GM19452 (cell line): ENCODE results near the gene RAB9A.
"Not testable (repeated sequence)": the region's sequence is repeated elsewhere in the genome, so short reads cannot be mapped to it uniquely, and the experiment has no call there.

Source experiments
- ATAC-seq: cut with Tn5 transposase; IDR thresholded peaks from one replicate; pipeline ENCODE4 v1.9.1; 2021; ENCODE audit not compliant: unreplicated experiment

RAB9A gene, protein sequence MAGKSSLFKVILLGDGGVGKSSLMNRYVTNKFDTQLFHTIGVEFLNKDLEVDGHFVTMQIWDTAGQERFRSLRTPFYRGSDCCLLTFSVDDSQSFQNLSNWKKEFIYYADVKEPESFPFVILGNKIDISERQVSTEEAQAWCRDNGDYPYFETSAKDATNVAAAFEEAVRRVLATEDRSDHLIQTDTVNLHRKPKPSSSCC

DNA sequence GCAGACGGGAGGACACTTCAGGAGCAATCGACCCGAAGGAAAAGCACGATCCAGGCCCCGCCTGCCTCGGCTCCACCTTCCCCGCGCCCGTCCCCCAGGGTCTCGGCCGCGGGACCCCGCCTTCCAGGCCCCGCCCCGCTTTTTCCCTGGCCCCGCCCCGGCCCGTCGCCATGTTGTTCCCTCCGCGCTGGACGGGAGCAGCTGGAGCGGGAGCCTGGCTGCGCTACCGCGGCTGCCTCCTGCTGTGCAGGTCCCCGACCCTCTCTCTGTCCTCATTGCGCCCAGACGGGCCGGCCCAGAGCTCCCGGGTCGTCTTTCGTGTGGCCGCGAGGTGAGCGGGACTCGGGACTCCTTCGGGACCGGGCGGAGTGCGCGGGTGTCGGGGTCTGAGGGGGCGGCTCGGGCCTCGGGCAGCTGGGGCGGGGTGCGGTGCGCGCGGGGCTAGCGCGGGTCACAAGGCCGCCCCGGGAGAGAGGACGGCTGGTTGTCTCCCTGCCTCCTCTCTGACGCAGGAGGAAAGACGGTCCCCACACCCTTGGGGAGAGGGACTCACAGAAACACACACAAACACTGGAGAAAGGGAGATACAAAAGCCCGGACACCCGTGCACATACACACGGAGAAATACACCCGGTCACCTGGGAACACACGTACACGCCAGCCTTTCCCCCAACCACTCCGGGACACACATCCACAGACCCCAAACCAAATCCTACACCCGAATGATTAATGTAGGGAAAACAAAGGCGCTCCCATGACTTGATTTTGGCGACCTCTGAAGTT is at the start of gene RAB9A:
TSS of gene RAB9A (plus strand) at position 171 of the 783 bp plus-strand sequence. CDS start 19,619 bp downstream, outside the sequence.
- peak; percentile 76 for ATAC-seq

DNA sequence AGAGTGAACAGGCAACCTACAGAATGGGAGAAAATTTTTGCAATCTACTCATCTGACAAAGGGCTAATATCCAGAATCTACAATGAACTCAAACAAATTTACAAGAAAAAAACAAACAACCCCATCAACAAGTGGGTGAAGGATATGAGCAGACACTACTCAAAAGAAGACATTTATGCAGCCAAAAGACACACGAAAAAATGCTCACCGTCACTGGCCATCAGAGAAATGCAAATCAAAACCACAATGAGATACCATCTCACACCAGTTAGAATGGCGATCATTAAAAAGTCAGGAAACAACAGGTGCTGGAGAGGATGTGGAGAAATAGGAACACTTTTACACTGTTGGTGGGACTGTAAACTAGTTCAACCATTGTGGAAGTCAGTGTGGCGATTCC is 47.2 kb upstream of the RAB9A start:
- not testable (repeated sequence) for ATAC-seq

GRCh38 chrX:13645464-13646153 is 43.3 kb upstream of the RAB9A start:
- no peak for ATAC-seq

GRCh38 chrX:13646154-13646549 is 42.8 kb upstream of the RAB9A start:
- no peak for ATAC-seq

DNA sequence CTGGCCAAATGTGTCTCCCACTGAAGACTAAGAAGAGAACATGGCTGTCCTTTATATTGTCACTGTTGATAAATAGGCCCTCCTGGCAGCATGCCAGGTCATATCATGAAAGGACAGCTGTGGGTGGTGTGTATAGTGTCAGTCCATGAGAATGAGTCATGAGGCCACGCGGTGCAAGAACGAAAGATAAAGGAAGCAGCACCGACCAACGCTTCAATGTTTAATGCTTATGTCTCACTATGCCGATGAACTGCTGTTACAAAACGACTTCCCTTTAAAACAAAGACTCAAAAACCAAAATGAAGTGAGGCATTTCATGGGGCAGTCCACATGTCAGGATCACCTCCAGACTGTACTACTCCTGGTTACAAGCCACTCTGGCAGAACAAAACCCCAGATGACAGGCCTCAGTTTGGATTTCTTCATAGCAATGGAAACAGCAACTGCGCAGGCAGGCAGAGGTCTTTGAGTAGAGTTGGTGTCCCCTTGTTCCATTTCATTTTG is 41.2 kb upstream of the RAB9A start:
- no peak for ATAC-seq

GRCh38 chrX:13648336-13648735 is 40.6 kb upstream of the RAB9A start:
- not testable (repeated sequence) for ATAC-seq

- no peak for ATAC-seq
These were observed 39.1 kb upstream of the RAB9A start for GRCh38 chrX:13649838-13650237.

DNA sequence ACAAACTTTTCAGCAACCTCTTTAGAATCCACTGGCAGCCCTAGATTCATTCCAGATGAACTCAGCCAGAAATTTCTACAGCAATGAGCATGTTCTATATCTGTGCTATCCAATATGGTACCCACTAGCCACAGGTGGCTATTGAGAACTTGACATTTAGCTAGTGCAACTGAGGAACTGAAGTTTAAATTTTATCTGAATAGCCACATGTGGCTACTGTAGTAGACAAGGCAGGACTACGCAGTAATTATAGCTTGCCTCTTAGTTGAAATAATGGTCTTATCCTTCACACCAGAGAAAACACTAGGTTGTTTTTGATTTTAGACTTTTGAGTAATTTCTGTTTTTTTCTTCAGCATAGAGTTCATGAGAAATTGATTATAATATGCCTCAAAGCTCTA is 38.6 kb upstream of the RAB9A start:
- no peak for ATAC-seq

DNA sequence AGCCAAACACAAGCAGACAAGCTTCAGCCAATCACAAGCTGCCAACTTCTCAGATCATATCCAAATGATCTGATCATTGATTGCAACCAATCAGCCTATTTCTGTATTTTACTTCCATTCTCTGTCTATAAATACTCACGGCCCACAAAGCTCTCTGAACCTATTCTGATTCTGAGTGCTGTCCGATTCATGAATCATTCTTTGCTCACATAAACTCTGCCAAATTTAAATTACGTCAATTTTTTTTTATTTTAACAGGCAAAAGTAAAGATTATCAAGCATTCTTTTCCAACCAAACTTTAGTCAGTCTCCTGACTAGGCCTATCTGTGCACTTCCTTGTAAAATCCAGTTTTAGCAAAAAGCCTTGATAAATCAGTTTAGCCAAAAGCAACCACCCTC is 37.8 kb upstream of the RAB9A start:
- no peak for ATAC-seq

DNA sequence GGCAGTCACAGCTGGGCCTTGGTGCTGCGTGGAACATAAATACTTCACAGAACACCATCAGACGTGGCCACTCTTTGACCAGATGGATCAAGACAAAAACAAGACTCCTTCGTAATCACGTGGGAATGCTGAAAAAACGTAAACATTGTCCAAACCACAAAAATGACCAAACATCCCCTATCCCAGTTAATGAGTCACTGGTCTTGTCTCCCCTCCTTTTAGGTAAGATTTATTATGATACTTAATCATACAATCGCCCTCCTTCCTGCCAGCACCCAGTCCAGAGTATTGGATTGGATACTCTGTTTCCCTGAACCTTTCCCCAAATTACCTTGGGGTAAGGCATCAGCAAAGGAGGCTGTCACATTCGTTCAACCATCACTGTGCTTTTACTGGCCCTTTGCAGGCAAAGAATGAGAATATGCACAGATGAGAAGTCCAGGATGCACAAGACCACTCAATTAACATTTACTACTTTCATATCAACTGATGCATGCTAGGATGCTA is 36.6 kb upstream of the RAB9A start:
- ATAC-seq: no peak

GRCh38 chrX:13652850-13653693 is 35.9 kb upstream of the RAB9A start, which contains the start of gene TCEANC:
TSS of gene TCEANC (plus strand) at chrX:13653141. CDS start at chrX:13662509, 9,368 bp downstream.
- peak; percentile 92 for ATAC-seq

DNA sequence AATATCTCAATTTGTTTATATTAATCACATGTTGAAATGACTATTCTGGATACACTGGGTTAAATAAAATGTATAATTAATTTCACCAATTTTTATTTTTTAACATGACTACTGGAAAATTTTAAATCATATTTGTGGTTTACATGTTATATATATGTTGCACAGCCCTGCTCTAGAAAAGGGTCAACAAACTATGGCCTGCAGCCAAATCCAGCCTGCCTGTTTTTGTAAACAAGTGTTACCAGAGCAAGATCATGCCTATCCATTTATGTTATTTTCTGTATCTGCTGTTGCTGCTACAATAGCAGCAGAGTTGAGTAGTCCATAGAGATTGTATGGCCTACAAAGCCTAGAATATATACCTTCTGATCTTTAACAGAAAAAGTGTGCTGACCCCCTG is 34.8 kb upstream of the RAB9A start:
- ATAC-seq: no peak

- ATAC-seq: no peak
These were observed 33.3 kb upstream of the RAB9A start for GRCh38 chrX:13655674-13656073.

DNA sequence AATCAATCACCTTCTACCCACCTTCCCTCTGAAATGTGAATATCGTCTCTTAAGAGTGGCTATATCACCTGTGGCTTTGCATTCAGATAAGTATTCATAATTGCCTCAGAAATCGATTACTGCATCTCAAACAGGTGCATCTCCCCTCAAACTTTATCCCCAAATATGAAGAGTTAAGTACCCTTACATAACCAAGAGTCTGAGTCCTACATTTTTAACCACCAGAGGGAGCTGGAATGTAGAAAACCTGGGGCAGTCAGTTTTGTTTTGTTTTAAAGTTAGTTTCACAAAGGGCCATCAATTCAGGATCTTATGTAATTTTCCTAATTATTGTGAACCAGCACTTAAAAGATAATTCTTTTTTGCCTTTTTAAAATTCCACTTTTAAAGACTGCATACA is 30.3 kb upstream of the RAB9A start:
- no peak for ATAC-seq

DNA sequence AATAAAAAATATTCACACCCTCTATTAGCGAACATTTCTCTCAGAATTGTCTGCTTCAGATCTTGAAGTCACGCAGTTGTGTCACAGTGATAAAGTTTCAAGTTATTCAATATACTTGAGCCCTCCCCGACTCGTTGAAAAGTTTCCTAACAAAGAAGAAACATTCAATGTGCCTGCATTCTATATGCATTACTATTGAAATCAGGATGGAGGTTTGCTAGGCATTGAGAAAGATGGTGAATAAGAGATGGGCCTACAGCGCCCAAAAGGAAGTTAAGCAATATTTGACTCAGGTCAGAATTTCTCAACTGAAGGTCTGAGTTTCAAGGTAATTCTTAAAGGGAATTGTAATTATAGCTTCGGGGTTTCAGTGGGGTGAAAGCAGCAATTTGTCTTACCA is 29.9 kb upstream of the RAB9A start:
- no peak for ATAC-seq

DNA sequence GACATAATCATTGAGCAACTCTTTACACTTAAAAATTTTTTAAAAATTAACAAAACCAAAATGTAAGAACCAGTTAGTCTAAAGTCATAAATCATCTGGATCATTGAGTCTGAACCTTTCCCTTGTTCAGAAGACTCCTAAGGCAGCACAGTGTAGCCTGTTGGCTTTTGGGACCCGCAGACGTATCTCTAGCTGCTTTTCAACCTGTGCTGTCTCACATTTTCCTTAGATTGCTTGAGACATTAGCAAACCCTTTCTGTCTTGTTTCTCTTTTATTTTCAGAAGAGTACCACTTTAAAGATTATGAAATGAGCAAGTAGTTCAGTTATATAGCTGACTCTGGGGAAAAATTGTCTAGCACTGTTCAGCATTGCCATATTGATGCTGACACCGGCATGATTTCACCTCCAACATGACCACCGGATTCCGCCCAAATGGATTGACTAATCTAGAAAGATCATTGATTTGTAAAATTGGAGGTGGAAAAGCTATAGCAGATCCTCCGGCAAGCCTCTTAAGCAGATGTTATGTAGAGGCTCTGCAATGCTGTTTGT is 27.1 kb upstream of the RAB9A start:
- ATAC-seq: no peak

- no peak for ATAC-seq
These were observed 26.6 kb upstream of the RAB9A start for GRCh38 chrX:13662355-13662791.

DNA sequence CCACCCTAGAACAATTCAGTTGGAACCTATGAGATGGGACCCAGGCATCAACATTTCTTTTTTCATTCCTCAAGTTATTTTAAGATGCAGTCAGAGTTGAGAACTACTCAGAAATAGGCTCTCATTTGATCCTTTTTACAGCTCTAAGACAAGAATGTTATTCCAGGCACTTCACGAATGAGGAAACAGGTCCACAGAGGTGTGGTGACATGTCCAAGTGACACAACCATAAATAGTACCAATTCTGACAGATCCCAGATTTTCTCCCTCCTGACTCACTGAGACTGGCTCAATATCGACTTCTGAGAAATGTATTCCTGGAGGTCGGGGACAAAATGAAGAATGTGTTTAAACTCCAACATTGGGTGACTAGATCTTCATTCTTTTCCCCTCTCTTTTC is 24.9 kb upstream of the RAB9A start:
- no peak for ATAC-seq

DNA sequence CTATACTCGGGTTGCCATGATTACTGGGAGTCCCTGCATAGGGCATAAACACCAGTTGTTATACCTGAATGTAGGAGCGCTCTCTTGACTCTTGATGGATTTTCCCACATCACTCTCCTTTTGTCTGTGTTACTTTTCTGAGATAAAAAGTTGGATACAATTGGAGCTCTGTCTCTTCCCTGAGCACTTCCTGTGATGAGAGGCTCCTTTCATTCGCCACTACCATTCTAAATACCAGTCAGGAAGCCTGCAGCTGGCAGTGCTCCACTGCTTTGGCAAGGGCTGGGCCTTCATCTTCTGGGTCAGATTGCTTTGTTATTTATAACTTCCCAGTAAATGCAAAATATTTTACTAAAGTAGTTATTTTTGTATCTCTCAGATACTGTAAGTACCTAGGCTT is 22.1 kb upstream of the RAB9A start:
- no peak for ATAC-seq

GRCh38 chrX:13667919-13668318 is 21.0 kb upstream of the RAB9A start:
- ATAC-seq: no peak
